ENCODE data around the gene FBP1. TPM values are rescaled to one million over a fixed set of nuclear protein-coding genes. Genes with fewer than 3 reads are reported as not detected.
"Not testable (repeated sequence)": the region's sequence is repeated elsewhere in the genome, so short reads cannot be mapped to it uniquely, and the experiment has no call there.

The FBP1 gene
- total and polyA plus RNA-seq, 8 donors: 19.5 to 39.2 (median 24.1) TPM

GRCh38 chr9:94593459-94594345 lies 45.6 kb downstream of the FBP1 start, which contains the start of gene FBP2:
TSS of gene FBP2 (minus strand) at chr9:94593824. CDS start at chr9:94593726, 98 bp downstream.
- Histone ChIP-seq H3K9me3 (no peaks in the 10 kb centered on the region), H3K36me3 (no peaks in the 10 kb centered on the region), H3K4me1 (peaks cover 0 to 4% (median 0%) of the 10 kb centered on the region in 3 donors), H3K27me3 (no peaks in the 10 kb centered on the region), H3K4me3 (no peak within 1 kb of the TSS), H3K27ac (peak within 1 kb of the TSS in 1 of 4 donors; percentile 5)
- FAIRE-seq (no peak), DNase-seq (peak in 5 of 6 donors; percentile 41 to 68 (median 42)), ATAC-seq (peak; percentile 84 to 96 (median 92))
- intact Hi-C loops (cut with DNase I): no loop called here
- WGBS, 2 donors: 43 to 57% methylated on average over 21 of the region's 21 CpGs
- TF ChIP-seq, protein P1, sequence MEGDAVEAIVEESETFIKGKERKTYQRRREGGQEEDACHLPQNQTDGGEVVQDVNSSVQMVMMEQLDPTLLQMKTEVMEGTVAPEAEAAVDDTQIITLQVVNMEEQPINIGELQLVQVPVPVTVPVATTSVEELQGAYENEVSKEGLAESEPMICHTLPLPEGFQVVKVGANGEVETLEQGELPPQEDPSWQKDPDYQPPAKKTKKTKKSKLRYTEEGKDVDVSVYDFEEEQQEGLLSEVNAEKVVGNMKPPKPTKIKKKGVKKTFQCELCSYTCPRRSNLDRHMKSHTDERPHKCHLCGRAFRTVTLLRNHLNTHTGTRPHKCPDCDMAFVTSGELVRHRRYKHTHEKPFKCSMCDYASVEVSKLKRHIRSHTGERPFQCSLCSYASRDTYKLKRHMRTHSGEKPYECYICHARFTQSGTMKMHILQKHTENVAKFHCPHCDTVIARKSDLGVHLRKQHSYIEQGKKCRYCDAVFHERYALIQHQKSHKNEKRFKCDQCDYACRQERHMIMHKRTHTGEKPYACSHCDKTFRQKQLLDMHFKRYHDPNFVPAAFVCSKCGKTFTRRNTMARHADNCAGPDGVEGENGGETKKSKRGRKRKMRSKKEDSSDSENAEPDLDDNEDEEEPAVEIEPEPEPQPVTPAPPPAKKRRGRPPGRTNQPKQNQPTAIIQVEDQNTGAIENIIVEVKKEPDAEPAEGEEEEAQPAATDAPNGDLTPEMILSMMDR (IDR thresholded peaks at IDR 0.05): no peak

DNA sequence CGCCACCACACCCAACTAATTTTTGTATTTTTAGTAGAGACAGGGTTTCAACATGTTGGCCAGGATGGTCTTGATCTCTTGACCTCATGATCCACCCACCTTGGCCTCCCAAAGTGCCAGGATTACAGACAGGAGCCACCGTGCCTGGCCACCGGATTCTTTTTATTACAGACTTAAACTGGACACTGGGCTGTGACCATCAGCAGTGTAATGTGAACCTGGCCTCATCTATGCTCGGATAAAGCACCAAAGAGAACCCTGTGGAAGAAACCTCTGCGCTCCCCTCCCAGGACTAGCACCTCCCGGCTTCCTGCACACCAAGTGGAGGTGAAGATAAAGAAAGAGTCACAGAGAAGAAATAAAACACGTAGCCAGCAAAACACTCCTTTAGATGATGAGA lies 46.6 kb downstream of the FBP1 start:
- H3K27ac ChIP-seq; H3K4me1 ChIP-seq; DNase-seq; H3K9me3 ChIP-seq; ATAC-seq; FAIRE-seq; H3K27me3 ChIP-seq; H3K36me3 ChIP-seq; H3K4me3 ChIP-seq; intact Hi-C loops (cut with DNase I): not testable (repeated sequence)
- WGBS, 2 donors: 64 to 85% methylated on average over 7 of the region's 7 CpGs

GRCh38 chr9:94591876-94592275 lies 47.4 kb downstream of the FBP1 start:
- H3K9me3 ChIP-seq: no peaks in the 10 kb centered on the region
- ATAC-seq: no peak
- no peaks in the 10 kb centered on the region for H3K36me3 ChIP-seq
- intact Hi-C loops (cut with DNase I): no loop called here
- TF ChIP-seq, protein P1 (IDR thresholded peaks at IDR 0.05): no peak
- no peak for DNase-seq
- no peak for FAIRE-seq
- H3K27ac ChIP-seq: no peak overlapping the region
- WGBS, 2 donors: 92 to 95% methylated on average over 8 of the region's 8 CpGs
- H3K27me3 ChIP-seq: no peaks in the 10 kb centered on the region
- no peak overlapping the region for H3K4me3 ChIP-seq
- peaks cover 0 to 4% (median 0%) of the 10 kb centered on the region in 3 donors for H3K4me1 ChIP-seq

DNA sequence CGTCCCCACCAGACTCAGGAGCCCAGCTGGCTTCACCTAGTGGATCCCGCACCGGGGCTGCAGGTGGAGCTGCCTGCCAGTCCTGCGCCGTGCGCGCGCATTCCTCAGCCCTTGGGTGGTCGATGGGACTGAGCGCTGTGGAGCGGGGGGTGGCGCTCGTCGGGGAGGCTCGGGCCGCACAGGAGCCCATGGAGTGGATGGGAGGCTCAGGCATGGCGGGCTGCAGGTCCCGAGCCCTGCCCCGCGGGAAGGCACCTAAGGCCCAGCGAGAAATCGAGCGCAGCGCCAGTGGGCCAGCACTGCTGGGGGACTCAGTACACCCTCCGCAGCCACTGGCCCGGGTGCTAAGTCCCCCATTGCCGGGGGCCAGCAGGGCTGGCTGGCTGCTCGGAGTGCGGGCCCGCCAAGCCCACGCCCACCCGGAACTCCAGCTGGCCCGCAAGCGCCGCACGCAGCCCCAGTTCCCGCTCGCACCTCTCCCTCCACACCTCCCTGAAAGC lies 48.2 kb downstream of the FBP1 start:
- intact Hi-C loops (cut with DNase I); ATAC-seq; H3K27ac ChIP-seq: not testable (repeated sequence)

GRCh38 chr9:94588681-94589080 lies 50.6 kb downstream of the FBP1 start:
- no peak for ATAC-seq
- intact Hi-C loops (cut with DNase I): no loop called here
- no peak for DNase-seq
- no peak overlapping the region for H3K4me3 ChIP-seq
- FAIRE-seq: no peak
- 77 to 89% methylated on average over 9 of the region's 9 CpGs for WGBS, 2 donors
- H3K4me1 ChIP-seq: peaks cover 0 to 4% (median 0%) of the 10 kb centered on the region in 3 donors
- no peaks in the 10 kb centered on the region for H3K9me3 ChIP-seq
- H3K27me3 ChIP-seq: no peaks in the 10 kb centered on the region
- TF ChIP-seq, protein P1 (IDR thresholded peaks at IDR 0.05): no peak
- H3K27ac ChIP-seq: no peak overlapping the region
- no peaks in the 10 kb centered on the region for H3K36me3 ChIP-seq

More for the DNA sequence above, 48.2 kb downstream of the FBP1 start:
- 84 to 90% methylated on average over 31 to 35 of the region's 38 CpGs for WGBS, 2 donors
- H3K27me3 ChIP-seq, H3K4me3 ChIP-seq, H3K36me3 ChIP-seq, DNase-seq, H3K4me1 ChIP-seq, H3K9me3 ChIP-seq, FAIRE-seq: not testable (repeated sequence)

Data from pancreas (tissue), 10 donors.